SK-N-SH (cell line): ENCODE results near the gene GOPC.

Source experiments
- JUND ChIP-seq: IDR thresholded peaks from 2 replicates; pipeline ENCODE4 v1.4.0; 2012
- POLR2AphosphoS5 ChIP-seq: IDR thresholded peaks from 2 replicates; pipeline ENCODE4 v1.6.1; 2012; ENCODE audit warnings: low read depth, low read length
- RAD21 ChIP-seq: IDR thresholded peaks from 2 replicates; pipeline ENCODE4 v1.6.1; 2012; ENCODE audit warnings: mild to moderate bottlenecking, low read length
- RXRA ChIP-seq: IDR thresholded peaks from 2 replicates; pipeline ENCODE4 v1.4.0; 2012; ENCODE audit warnings: low read depth, mild to moderate bottlenecking, borderline replicate concordance
- TCF12 ChIP-seq: IDR thresholded peaks from 2 replicates; pipeline ENCODE4 v1.4.0; 2012
- TF ChIP-seq, protein P1 (sequence below): IDR thresholded peaks from 2 replicates; pipeline ENCODE4 v1.4.0; 2012; ENCODE audit warnings: low read depth, borderline replicate concordance
- TF ChIP-seq, protein P2 (sequence below): fragments of 150-350 bp; IDR thresholded peaks from 2 replicates; pipeline ENCODE4 v1.6.1; 2017; ENCODE audit warnings: antibody characterized with exemption, low read length, low read depth, borderline replicate concordance
- TF ChIP-seq, protein P3 (sequence below): fragments of 200-600 bp; sonication (generic); IDR thresholded peaks from 2 replicates; pipeline ENCODE4 v1.6.1; 2017; ENCODE audit warnings: antibody characterized with exemption, mild to moderate bottlenecking, moderate library complexity
- TF ChIP-seq, protein P4 (sequence below): IDR thresholded peaks from 2 replicates; pipeline ENCODE4; 2012

DNA sequence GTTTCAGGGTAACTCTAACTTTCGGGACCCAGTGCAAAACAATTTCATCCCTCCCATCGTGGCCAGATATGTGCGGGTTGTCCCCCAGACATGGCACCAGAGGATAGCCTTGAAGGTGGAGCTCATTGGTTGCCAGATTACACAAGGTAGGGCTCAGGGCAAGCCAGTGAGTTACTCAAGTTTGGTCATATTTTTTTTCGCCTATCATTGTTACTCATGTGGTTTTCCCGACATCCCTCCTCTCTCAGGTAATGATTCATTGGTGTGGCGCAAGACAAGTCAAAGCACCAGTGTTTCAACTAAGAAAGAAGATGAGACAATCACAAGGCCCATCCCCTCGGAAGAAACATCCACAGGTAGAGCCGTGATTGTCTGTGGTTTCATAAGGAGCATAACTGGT is 61.6 kb downstream of the GOPC start:
- TF ChIP-seq, protein P1, sequence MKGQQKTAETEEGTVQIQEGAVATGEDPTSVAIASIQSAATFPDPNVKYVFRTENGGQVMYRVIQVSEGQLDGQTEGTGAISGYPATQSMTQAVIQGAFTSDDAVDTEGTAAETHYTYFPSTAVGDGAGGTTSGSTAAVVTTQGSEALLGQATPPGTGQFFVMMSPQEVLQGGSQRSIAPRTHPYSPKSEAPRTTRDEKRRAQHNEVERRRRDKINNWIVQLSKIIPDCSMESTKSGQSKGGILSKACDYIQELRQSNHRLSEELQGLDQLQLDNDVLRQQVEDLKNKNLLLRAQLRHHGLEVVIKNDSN = no peak
- TF ChIP-seq, protein P2, sequence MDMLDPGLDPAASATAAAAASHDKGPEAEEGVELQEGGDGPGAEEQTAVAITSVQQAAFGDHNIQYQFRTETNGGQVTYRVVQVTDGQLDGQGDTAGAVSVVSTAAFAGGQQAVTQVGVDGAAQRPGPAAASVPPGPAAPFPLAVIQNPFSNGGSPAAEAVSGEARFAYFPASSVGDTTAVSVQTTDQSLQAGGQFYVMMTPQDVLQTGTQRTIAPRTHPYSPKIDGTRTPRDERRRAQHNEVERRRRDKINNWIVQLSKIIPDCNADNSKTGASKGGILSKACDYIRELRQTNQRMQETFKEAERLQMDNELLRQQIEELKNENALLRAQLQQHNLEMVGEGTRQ = no peak
- no peak for TF ChIP-seq JUND
- TF ChIP-seq RXRA = no peak
- no peak for TF ChIP-seq RAD21
- TF ChIP-seq POLR2AphosphoS5 = no peak
- TF ChIP-seq, protein P3, sequence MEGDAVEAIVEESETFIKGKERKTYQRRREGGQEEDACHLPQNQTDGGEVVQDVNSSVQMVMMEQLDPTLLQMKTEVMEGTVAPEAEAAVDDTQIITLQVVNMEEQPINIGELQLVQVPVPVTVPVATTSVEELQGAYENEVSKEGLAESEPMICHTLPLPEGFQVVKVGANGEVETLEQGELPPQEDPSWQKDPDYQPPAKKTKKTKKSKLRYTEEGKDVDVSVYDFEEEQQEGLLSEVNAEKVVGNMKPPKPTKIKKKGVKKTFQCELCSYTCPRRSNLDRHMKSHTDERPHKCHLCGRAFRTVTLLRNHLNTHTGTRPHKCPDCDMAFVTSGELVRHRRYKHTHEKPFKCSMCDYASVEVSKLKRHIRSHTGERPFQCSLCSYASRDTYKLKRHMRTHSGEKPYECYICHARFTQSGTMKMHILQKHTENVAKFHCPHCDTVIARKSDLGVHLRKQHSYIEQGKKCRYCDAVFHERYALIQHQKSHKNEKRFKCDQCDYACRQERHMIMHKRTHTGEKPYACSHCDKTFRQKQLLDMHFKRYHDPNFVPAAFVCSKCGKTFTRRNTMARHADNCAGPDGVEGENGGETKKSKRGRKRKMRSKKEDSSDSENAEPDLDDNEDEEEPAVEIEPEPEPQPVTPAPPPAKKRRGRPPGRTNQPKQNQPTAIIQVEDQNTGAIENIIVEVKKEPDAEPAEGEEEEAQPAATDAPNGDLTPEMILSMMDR = no peak
- TF ChIP-seq, protein P4, sequence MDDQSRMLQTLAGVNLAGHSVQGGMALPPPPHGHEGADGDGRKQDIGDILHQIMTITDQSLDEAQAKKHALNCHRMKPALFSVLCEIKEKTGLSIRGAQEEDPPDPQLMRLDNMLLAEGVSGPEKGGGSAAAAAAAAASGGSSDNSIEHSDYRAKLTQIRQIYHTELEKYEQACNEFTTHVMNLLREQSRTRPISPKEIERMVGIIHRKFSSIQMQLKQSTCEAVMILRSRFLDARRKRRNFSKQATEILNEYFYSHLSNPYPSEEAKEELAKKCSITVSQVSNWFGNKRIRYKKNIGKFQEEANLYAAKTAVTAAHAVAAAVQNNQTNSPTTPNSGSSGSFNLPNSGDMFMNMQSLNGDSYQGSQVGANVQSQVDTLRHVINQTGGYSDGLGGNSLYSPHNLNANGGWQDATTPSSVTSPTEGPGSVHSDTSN = no peak
- no peak for TF ChIP-seq TCF12
